ENCODE results near the gene KPNA3. TPM values are rescaled to one million over a fixed set of nuclear protein-coding genes. Genes with fewer than 3 reads are reported as not detected.

Gene KPNA3
- total RNA-seq, 6 experiments from 2014 or later = 16.3 to 27.2 (median 19.5) TPM

- intact Hi-C loops (cut with DNase I) = no loop called here
- no peak for ATAC-seq
These were observed 46.5 kb upstream of the KPNA3 start for GRCh38 chr13:49838989-49839388.

GRCh38 chr13:49836516-49836915, 44.0 kb upstream of the KPNA3 start:
- DNase-seq (no peak), ATAC-seq (no peak)
- Histone ChIP-seq H3K9me3 (no peaks in the 10 kb centered on the region), H3K4me3 (no peak overlapping the region), H3K27me3 (no peaks in the 10 kb centered on the region), H3K36me3 (no peaks in the 10 kb centered on the region), H3K27ac (no peak overlapping the region), H3K4me1 (no peaks in the 10 kb centered on the region)
- TF ChIP-seq CTCF (IDR thresholded peaks at IDR 0.05) (no peak), POLR2A (IDR thresholded peaks at IDR 0.05) (no peak)
- WGBS (ENCODE audit: insufficient coverage, low coverage, low lambda C conversion rate, missing lambda C conversion rate) = 62% methylated on average over 4 of the region's 5 CpGs
- intact Hi-C loops (cut with DNase I) = no loop called here

More at GRCh38 chr13:49838989-49839388, 46.5 kb upstream of the KPNA3 start:
- Histone ChIP-seq H3K27me3 (no peaks in the 10 kb centered on the region), H3K4me1 (no peaks in the 10 kb centered on the region), H3K36me3 (no peaks in the 10 kb centered on the region), H3K9me3 (no peaks in the 10 kb centered on the region), H3K27ac (no peak overlapping the region), H3K4me3 (no peak overlapping the region)
- no peak for TF ChIP-seq CTCF (IDR thresholded peaks at IDR 0.05)
- no peak for TF ChIP-seq POLR2A (IDR thresholded peaks at IDR 0.05)
- 90% methylated on average over 4 of the region's 4 CpGs for WGBS (ENCODE audit: insufficient coverage, low coverage, low lambda C conversion rate, missing lambda C conversion rate)
- DNase-seq = no peak

GRCh38 chr13:49833402-49833801, 40.9 kb upstream of the KPNA3 start:
- Histone ChIP-seq H3K4me1 (no peaks in the 10 kb centered on the region), H3K27me3 (no peaks in the 10 kb centered on the region), H3K27ac (no peak overlapping the region), H3K36me3 (no peaks in the 10 kb centered on the region), H3K4me3 (no peak overlapping the region), H3K9me3 (no peaks in the 10 kb centered on the region)
- no peak for ATAC-seq
- DNase-seq = no peak
- TF ChIP-seq POLR2A (IDR thresholded peaks at IDR 0.05) = no peak
- no peak for TF ChIP-seq CTCF (IDR thresholded peaks at IDR 0.05)
- intact Hi-C loops (cut with DNase I) = no loop called here
- WGBS (ENCODE audit: insufficient coverage, low coverage, low lambda C conversion rate, missing lambda C conversion rate) = 69% methylated on average over 3 of the region's 5 CpGs

- TF ChIP-seq CTCF (IDR thresholded peaks at IDR 0.05) = no peak
- TF ChIP-seq POLR2A (IDR thresholded peaks at IDR 0.05) = no peak
- Histone ChIP-seq H3K27me3 (no peaks in the 10 kb centered on the region), H3K9me3 (no peaks in the 10 kb centered on the region), H3K27ac (no peak overlapping the region), H3K4me3 (no peak overlapping the region), H3K4me1 (no peaks in the 10 kb centered on the region), H3K36me3 (no peaks in the 10 kb centered on the region)
- ATAC-seq (no peak), DNase-seq (no peak)
- intact Hi-C loops (cut with DNase I) = no loop called here
- 44% methylated on average over 4 of the region's 4 CpGs for WGBS (ENCODE audit: insufficient coverage, low coverage, low lambda C conversion rate, missing lambda C conversion rate)
These were observed 39.0 kb upstream of the KPNA3 start for GRCh38 chr13:49831455-49831854.

- Histone ChIP-seq H3K36me3 (no peaks in the 10 kb centered on the region), H3K4me1 (no peaks in the 10 kb centered on the region), H3K4me3 (no peak overlapping the region), H3K27ac (no peak overlapping the region), H3K9me3 (no peaks in the 10 kb centered on the region), H3K27me3 (no peaks in the 10 kb centered on the region)
- intact Hi-C loops (cut with DNase I) = no loop called here
- no peak for DNase-seq
- 43% methylated on average over 3 of the region's 3 CpGs for WGBS (ENCODE audit: insufficient coverage, low coverage, low lambda C conversion rate, missing lambda C conversion rate)
- TF ChIP-seq POLR2A (IDR thresholded peaks at IDR 0.05) (no peak), CTCF (IDR thresholded peaks at IDR 0.05) (no peak)
- ATAC-seq = no peak
These were observed 38.2 kb upstream of the KPNA3 start for GRCh38 chr13:49830721-49831120.

All from right lobe of liver (tissue), 6 donors.